HepG2 (cell line): Measurements from ENCODE around the gene SIX4. TPM values are rescaled to one million over a fixed set of nuclear protein-coding genes. Genes with fewer than 3 reads are reported as not detected.

Experiments
- CHD4 ChIP-seq: fragments of 200-600 bp; sonication (generic); IDR thresholded peaks from 2 replicates; pipeline ENCODE4 v1.7.0; 2017; ENCODE audit warnings: mild to moderate bottlenecking, low read length, borderline replicate concordance
- CREBL2 ChIP-seq: sonication (generic); formaldehyde crosslinking; IDR thresholded peaks from 2 replicates; pipeline ENCODE4 v1.8.1; 2023; ENCODE audit warnings: missing genetic modification reagents, mild to moderate bottlenecking, borderline replicate concordance
- NCOA2 ChIP-seq: sonication (generic); formaldehyde crosslinking; IDR thresholded peaks from 2 replicates; pipeline ENCODE4 v1.8.0; 2022; ENCODE audit warnings: inconsistent platforms
- PITX1 ChIP-seq: sonication (generic); formaldehyde crosslinking; IDR thresholded peaks from 2 replicates; pipeline ENCODE4 v1.5.1; 2020; ENCODE audit warnings: mild to moderate bottlenecking, missing genetic modification reagents
- RBFOX2 ChIP-seq: fragments of 200-400 bp; formaldehyde crosslinking; IDR thresholded peaks from 2 replicates; pipeline ENCODE4 v1.6.1; 2017; ENCODE audit warnings: low read depth, mild to moderate bottlenecking, low read length
- RORA ChIP-seq: sonication (generic); formaldehyde crosslinking; IDR thresholded peaks from 2 replicates; pipeline ENCODE4 v1.5.0; 2020; ENCODE audit warnings: mild to moderate bottlenecking, missing genetic modification reagents, moderate library complexity
- SAP130 ChIP-seq: IDR thresholded peaks from 2 replicates; pipeline ENCODE4 v1.6.1; 2016; ENCODE audit warnings: low read depth
- SNAPC2 ChIP-seq: sonication (generic); formaldehyde crosslinking; IDR thresholded peaks from 2 replicates; pipeline ENCODE4 v1.8.1; 2022; ENCODE audit warnings: mild to moderate bottlenecking, missing genetic modification reagents
- SOX6 ChIP-seq, 2 experiments: fragments of 450-650 bp in 1 of 2; sonication (generic) in 1 of 2; formaldehyde crosslinking in 1 of 2; IDR thresholded peaks; 2 replicates each; pipeline versions ENCODE4 v1.4.0 to v1.6.1; 2017 to 2020; ENCODE audit warnings: antibody characterized with exemption in 1 of 2, mild to moderate bottlenecking in 1 of 2, missing genetic modification reagents in 1 of 2
- SP1 ChIP-seq, 2 experiments: fragments of 450-650 bp in 1 of 2; sonication (generic) in 1 of 2; formaldehyde crosslinking in 1 of 2; IDR thresholded peaks; 2 replicates each; pipeline versions ENCODE4 v1.4.0 to v1.6.1; 2016 to 2020; ENCODE audit warnings: missing genetic modification reagents in 1 of 2
- TAF15 ChIP-seq: fragments of 200-400 bp; formaldehyde crosslinking; IDR thresholded peaks from one replicate; pipeline ENCODE4 v1.6.1; 2018; ENCODE audit warnings: mild to moderate bottlenecking, low read depth, low read length; ENCODE audit not compliant: poor library complexity, severe bottlenecking
- TBX2 ChIP-seq: sonication (generic); formaldehyde crosslinking; IDR thresholded peaks from 2 replicates; pipeline ENCODE4 v1.5.0; 2020; ENCODE audit warnings: missing genetic modification reagents, mild to moderate bottlenecking, borderline replicate concordance
- THYN1 ChIP-seq: sonication (generic); formaldehyde crosslinking; IDR thresholded peaks from 2 replicates; pipeline ENCODE4 v1.8.1; 2023; ENCODE audit warnings: low read depth, mild to moderate bottlenecking, moderate library complexity, missing genetic modification reagents, borderline replicate concordance
- ZNF136 ChIP-seq: sonication (generic); formaldehyde crosslinking; IDR thresholded peaks from 2 replicates; pipeline ENCODE4 v1.8.1; 2022; ENCODE audit warnings: low read depth, mild to moderate bottlenecking, moderate library complexity, missing genetic modification reagents
- ZNF205 ChIP-seq: IDR thresholded peaks from 2 replicates; pipeline ENCODE4 v1.6.1; 2018; ENCODE audit warnings: missing biosample characterization, missing genetic modification reagents
- ZNF333 ChIP-seq: sonication (generic); formaldehyde crosslinking; IDR thresholded peaks from 2 replicates; pipeline ENCODE4 v1.4.0; 2020; ENCODE audit warnings: mild to moderate bottlenecking, missing genetic modification reagents, borderline replicate concordance
- ZNF431 ChIP-seq: sonication (generic); formaldehyde crosslinking; IDR thresholded peaks from 2 replicates; pipeline ENCODE4 v1.9.0; 2022; ENCODE audit warnings: missing genetic modification reagents, low read depth, mild to moderate bottlenecking, borderline replicate concordance
- ZNF709 ChIP-seq: sonication (generic); formaldehyde crosslinking; IDR thresholded peaks from 2 replicates; pipeline ENCODE4 v1.5.0; 2020; ENCODE audit warnings: mild to moderate bottlenecking, missing genetic modification reagents
- ZNF737 ChIP-seq: sonication (generic); formaldehyde crosslinking; IDR thresholded peaks from 2 replicates; pipeline ENCODE4 v1.5.0; 2020; ENCODE audit warnings: missing genetic modification reagents, mild to moderate bottlenecking, borderline replicate concordance
- ZNF747 ChIP-seq: sonication (generic); formaldehyde crosslinking; IDR thresholded peaks from 2 replicates; pipeline ENCODE4 v1.8.1; 2023; ENCODE audit warnings: missing genetic modification reagents, mild to moderate bottlenecking, borderline replicate concordance
- ZNF749 ChIP-seq: sonication (generic); formaldehyde crosslinking; IDR thresholded peaks from 2 replicates; pipeline ENCODE4 v1.8.0; 2022; ENCODE audit warnings: mild to moderate bottlenecking, missing genetic modification reagents, moderate library complexity, borderline replicate concordance
- ZNF800 ChIP-seq: sonication (generic); formaldehyde crosslinking; IDR thresholded peaks from 2 replicates; pipeline ENCODE4 v1.4.0; 2020; ENCODE audit warnings: missing genetic modification reagents
- ZSCAN25 ChIP-seq: sonication (generic); formaldehyde crosslinking; IDR thresholded peaks from 2 replicates; pipeline ENCODE4 v1.8.0; 2022; ENCODE audit warnings: mild to moderate bottlenecking, missing genetic modification reagents
- polyA plus RNA-seq, 8 experiments: library from polyadenylated mRNA; depleted of rRNA in 3 of 8; stranded (reverse) in 7 of 8; unstranded in 1 of 8; fragments of >200 nt; fragmentation: Illumina TruSeq in 4 of 8; extraction: Trizol in 4 of 8; gene quantifications; 2 replicates each; pipeline versions ENCODE4 v1.2.1 to v1.2.3, GENCODE V29; 2011 to 2016; ENCODE audit warnings: low read depth in 4 of 8, missing spikeins in 1 of 8, mixed read lengths in 1 of 8; ENCODE audit not compliant: insufficient read depth in 1 of 8
- total RNA-seq, 5 experiments: library from RNA; depleted of rRNA; stranded (reverse); fragments of >200 nt; fragmentation: Illumina TruSeq; extraction: Trizol; gene quantifications; 2 replicates each; pipeline ENCODE4 v1.2.3, GENCODE V29; 2016; ENCODE audit warnings: low read depth in 1 of 5

SIX4 gene
- total and polyA plus RNA-seq, 2 of the 13 experiments (the other 11 are each of a cell fraction or from before 2014, with no cell fraction given) = 5.0 to 6.0 TPM

GRCh38 chr14:60722357-60723115, 1.6 kb downstream of the SIX4 start (continued):
- TF ChIP-seq ZNF800 (no peak), CHD4 (no peak), SOX6 (IDR thresholded peaks at IDR 0.05) (no peak), SOX6 (CRISPR knock-in tag; IDR thresholded peaks at IDR 0.05) (no peak; the same call in 1 of the 2 replicates), ZNF749 (CRISPR knock-in tag) (peak; percentile 48; the same call in 1 of the 2 replicates), ZNF709 (peak; percentile 29; the same call in 1 of the 2 replicates), NCOA2 (no peak), ZNF747 (CRISPR knock-in tag) (no peak), CREBL2 (CRISPR knock-in tag) (no peak), TAF15 (no peak), ZNF431 (CRISPR knock-in tag) (no peak; the same call in 1 of the 2 replicates), TBX2 (CRISPR knock-in tag) (no peak), THYN1 (CRISPR knock-in tag) (0 out of 2 replicates have a peak, but pooled peaks have one; percentile 72), SP1 (IDR thresholded peaks at IDR 0.05) (no peak), SP1 (CRISPR knock-in tag; IDR thresholded peaks at IDR 0.05) (no peak), RBFOX2 (peak; percentile 80), ZNF333 (CRISPR knock-in tag) (no peak), SNAPC2 (no peak), ZNF737 (CRISPR knock-in tag) (no peak), PITX1 (CRISPR knock-in tag) (no peak), RORA (CRISPR knock-in tag) (no peak), ZNF136 (CRISPR knock-in tag) (no peak), SAP130 (peak; percentile 97), ZSCAN25 (CRISPR knock-in tag) (no peak; the same call in 1 of the 2 replicates), ZNF205 (peak; percentile 41; the same call in 1 of the 2 replicates)
